Measurements from ENCODE around the gene DLGAP1. TPM values are rescaled to one million over a fixed set of nuclear protein-coding genes. Genes with fewer than 3 reads are reported as not detected.

Gene DLGAP1
- total and polyA plus RNA-seq, 7 experiments from 2014 or later: 0.32 to 1.0 TPM; not detected in 5

GRCh38 chr18:3773303-3773702 lies 681.8 kb downstream of the DLGAP1 start:
- Mint-ChIP-seq H3K4me1 (peaks cover 7 to 19% (median 13%) of the 10 kb centered on the region in 7 donors), H3K4me3 (no peak overlapping the region), H3K27ac (no peak overlapping the region), H3K9me3 (no peaks in the 10 kb centered on the region), H3K27me3 (peaks cover 5 to 45% (median 15%) of the 10 kb centered on the region in 5 donors), H3K36me3 (no peaks in the 10 kb centered on the region)
- peaks cover 0 to 5% of the 10 kb centered on the region in 2 donors for H3K4me1 ChIP-seq (ENCODE audit: control insufficient read depth in 2 of 2, insufficient read depth in 2 of 2, low read length in 2 of 2)
- no peak overlapping the region for H3K4me3 ChIP-seq (ENCODE audit: low read length)
- ChIA-PET CTCF (no interaction called here), POLR2A (no interaction called here)
- no peaks in the 10 kb centered on the region for H3K9me3 ChIP-seq (ENCODE audit: control insufficient read depth in 2 of 3, low read length in 3 of 3)
- DNase-seq: no peak
- peaks cover 0 to 4% of the 10 kb centered on the region in 2 donors for H3K27me3 ChIP-seq (ENCODE audit: control insufficient read depth in 2 of 2, insufficient read depth in 2 of 2, low read length in 2 of 2)
- H3K36me3 ChIP-seq (ENCODE audit: control insufficient read depth in 2 of 3, insufficient read depth in 3 of 3, low read length in 3 of 3): no peaks in the 10 kb centered on the region
- intact Hi-C loops (cut with micrococcal nuclease): loop anchor here in 1 of 2 donors (10.0 kb wide), 2 partner anchors 489 to 1281 kb away; no protein-coding TSS in a partner anchor
- no peak for ATAC-seq
- H3K27ac ChIP-seq (ENCODE audit: low read depth, low read length): no peak overlapping the region

- H3K4me3 ChIP-seq (ENCODE audit: low read length): peak overlapping the region; percentile 34
- H3K9me3 Mint-ChIP-seq: peaks cover 0 to 2% (median 0%) of the 10 kb centered on the region in 11 donors
- CTCF ChIA-PET: interaction anchor here (0.7 to 1.6 kb wide), 7 partner anchors 8 to 227 kb away, joined by 3 to 10 read pairs (median 4); no protein-coding TSS in a partner anchor
Observed at GRCh38 chr18:3771121-3771971, 683.8 kb downstream of the DLGAP1 start.

GRCh38 chr18:3761266-3761665 lies 693.8 kb downstream of the DLGAP1 start:
- Histone ChIP-seq H3K4me3 (ENCODE audit: low read length) (no peak overlapping the region), H3K27ac (ENCODE audit: low read depth, low read length) (no peak overlapping the region), H3K36me3 (ENCODE audit: control insufficient read depth in 2 of 3, insufficient read depth in 3 of 3, low read length in 3 of 3) (no peaks in the 10 kb centered on the region), H3K27me3 (ENCODE audit: control insufficient read depth in 2 of 2, insufficient read depth in 2 of 2, low read length in 2 of 2) (no peaks in the 10 kb centered on the region), H3K9me3 (ENCODE audit: control insufficient read depth in 2 of 3, low read length in 3 of 3) (no peaks in the 10 kb centered on the region), H3K4me1 (ENCODE audit: control insufficient read depth in 2 of 2, insufficient read depth in 2 of 2, low read length in 2 of 2) (no peaks in the 10 kb centered on the region)
- no peak for ATAC-seq
- Mint-ChIP-seq H3K4me3 (no peak overlapping the region), H3K9me3 (peaks cover 0 to 33% (median 11%) of the 10 kb centered on the region in 11 donors), H3K4me1 (no peaks in the 10 kb centered on the region), H3K27me3 (peaks cover 9 to 24% (median 20%) of the 10 kb centered on the region in 5 donors), H3K36me3 (peaks cover 0 to 8% (median 0%) of the 10 kb centered on the region in 5 donors), H3K27ac (no peak overlapping the region)
- intact Hi-C loops (cut with micrococcal nuclease): no loop called here
- CTCF ChIA-PET: no interaction called here
- no peak for DNase-seq
- POLR2A ChIA-PET: no interaction called here

More at GRCh38 chr18:3771121-3771971, 683.8 kb downstream of the DLGAP1 start:
- POLR2A ChIA-PET: no interaction called here
- Mint-ChIP-seq H3K27me3 (peaks cover 16 to 57% (median 33%) of the 10 kb centered on the region in 5 donors), H3K4me1 (peaks cover 7 to 19% (median 13%) of the 10 kb centered on the region in 7 donors), H3K36me3 (no peaks in the 10 kb centered on the region), H3K4me3 (peak overlapping the region; percentile 26 to 78 (median 70)), H3K27ac (peak overlapping the region in 1 of 9 donors; percentile 7)
- peak; percentile 31 to 91 (median 67) for DNase-seq
- H3K36me3 ChIP-seq (ENCODE audit: control insufficient read depth in 2 of 3, insufficient read depth in 3 of 3, low read length in 3 of 3): no peaks in the 10 kb centered on the region
- intact Hi-C loops (cut with micrococcal nuclease): loop anchor here (1.0 to 10.0 kb wide), 6 partner anchors 97 to 1283 kb away; no protein-coding TSS in a partner anchor
- H3K27ac ChIP-seq (ENCODE audit: low read depth, low read length): no peak overlapping the region
- peak; percentile 99 for ATAC-seq
- peaks cover 2 to 4% of the 10 kb centered on the region in 2 donors for H3K27me3 ChIP-seq (ENCODE audit: control insufficient read depth in 2 of 2, insufficient read depth in 2 of 2, low read length in 2 of 2)
- H3K9me3 ChIP-seq (ENCODE audit: control insufficient read depth in 2 of 3, low read length in 3 of 3): no peaks in the 10 kb centered on the region
- H3K4me1 ChIP-seq (ENCODE audit: control insufficient read depth in 2 of 2, insufficient read depth in 2 of 2, low read length in 2 of 2): peaks cover 0 to 5% of the 10 kb centered on the region in 2 donors

GRCh38 chr18:3760741-3761140 lies 694.4 kb downstream of the DLGAP1 start:
- ChIA-PET POLR2A (no interaction called here), CTCF (no interaction called here)
- H3K27me3 Mint-ChIP-seq: peaks cover 5 to 19% (median 14%) of the 10 kb centered on the region in 5 donors
- Histone ChIP-seq H3K4me3 (ENCODE audit: low read length) (no peak overlapping the region), H3K4me1 (ENCODE audit: control insufficient read depth in 2 of 2, insufficient read depth in 2 of 2, low read length in 2 of 2) (no peaks in the 10 kb centered on the region), H3K27me3 (ENCODE audit: control insufficient read depth in 2 of 2, insufficient read depth in 2 of 2, low read length in 2 of 2) (no peaks in the 10 kb centered on the region), H3K9me3 (ENCODE audit: control insufficient read depth in 2 of 3, low read length in 3 of 3) (no peaks in the 10 kb centered on the region), H3K27ac (ENCODE audit: low read depth, low read length) (no peak overlapping the region), H3K36me3 (ENCODE audit: control insufficient read depth in 2 of 3, insufficient read depth in 3 of 3, low read length in 3 of 3) (no peaks in the 10 kb centered on the region)
- no peak overlapping the region for H3K27ac Mint-ChIP-seq
- ATAC-seq (no peak), DNase-seq (no peak)
- H3K9me3 Mint-ChIP-seq: peaks cover 0 to 35% (median 9%) of the 10 kb centered on the region in 11 donors
- no peaks in the 10 kb centered on the region for H3K4me1 Mint-ChIP-seq
- intact Hi-C loops (cut with micrococcal nuclease): no loop called here
- H3K4me3 Mint-ChIP-seq: no peak overlapping the region
- peaks cover 0 to 8% (median 0%) of the 10 kb centered on the region in 5 donors for H3K36me3 Mint-ChIP-seq

GRCh38 chr18:3759099-3759498 lies 696.0 kb downstream of the DLGAP1 start:
- CTCF ChIA-PET: no interaction called here
- H3K27me3 ChIP-seq (ENCODE audit: control insufficient read depth in 2 of 2, insufficient read depth in 2 of 2, low read length in 2 of 2): no peaks in the 10 kb centered on the region
- no peaks in the 10 kb centered on the region for H3K36me3 ChIP-seq (ENCODE audit: control insufficient read depth in 2 of 3, insufficient read depth in 3 of 3, low read length in 3 of 3)
- H3K4me1 Mint-ChIP-seq: no peaks in the 10 kb centered on the region
- H3K27ac Mint-ChIP-seq: no peak overlapping the region
- peaks cover 0 to 4% (median 0%) of the 10 kb centered on the region in 5 donors for H3K36me3 Mint-ChIP-seq
- intact Hi-C loops (cut with micrococcal nuclease): no loop called here
- H3K9me3 Mint-ChIP-seq: peaks cover 0 to 35% (median 8%) of the 10 kb centered on the region in 11 donors
- H3K4me3 Mint-ChIP-seq: no peak overlapping the region
- ATAC-seq (no peak), DNase-seq (no peak)
- H3K4me3 ChIP-seq (ENCODE audit: low read length): no peak overlapping the region
- no peaks in the 10 kb centered on the region for H3K4me1 ChIP-seq (ENCODE audit: control insufficient read depth in 2 of 2, insufficient read depth in 2 of 2, low read length in 2 of 2)
- POLR2A ChIA-PET: no interaction called here
- no peak overlapping the region for H3K27ac ChIP-seq (ENCODE audit: low read depth, low read length)
- no peaks in the 10 kb centered on the region for H3K9me3 ChIP-seq (ENCODE audit: control insufficient read depth in 2 of 3, low read length in 3 of 3)
- H3K27me3 Mint-ChIP-seq: peaks cover 2 to 14% (median 5%) of the 10 kb centered on the region in 5 donors

GRCh38 chr18:3758531-3758930 lies 696.6 kb downstream of the DLGAP1 start:
- H3K4me3 ChIP-seq (ENCODE audit: low read length): no peak overlapping the region
- Mint-ChIP-seq H3K36me3 (peaks cover 0 to 4% (median 0%) of the 10 kb centered on the region in 5 donors), H3K4me1 (no peaks in the 10 kb centered on the region), H3K9me3 (peaks cover 0 to 35% (median 8%) of the 10 kb centered on the region in 11 donors), H3K27ac (no peak overlapping the region), H3K27me3 (peaks cover 0 to 14% (median 2%) of the 10 kb centered on the region in 5 donors), H3K4me3 (no peak overlapping the region)
- H3K27me3 ChIP-seq (ENCODE audit: control insufficient read depth in 2 of 2, insufficient read depth in 2 of 2, low read length in 2 of 2): no peaks in the 10 kb centered on the region
- H3K4me1 ChIP-seq (ENCODE audit: control insufficient read depth in 2 of 2, insufficient read depth in 2 of 2, low read length in 2 of 2): no peaks in the 10 kb centered on the region
- no peaks in the 10 kb centered on the region for H3K9me3 ChIP-seq (ENCODE audit: control insufficient read depth in 2 of 3, low read length in 3 of 3)
- intact Hi-C loops (cut with micrococcal nuclease): no loop called here
- H3K27ac ChIP-seq (ENCODE audit: low read depth, low read length): no peak overlapping the region
- ChIA-PET POLR2A (no interaction called here), CTCF (no interaction called here)
- no peaks in the 10 kb centered on the region for H3K36me3 ChIP-seq (ENCODE audit: control insufficient read depth in 2 of 3, insufficient read depth in 3 of 3, low read length in 3 of 3)
- DNase-seq: no peak
- ATAC-seq: no peak

Data from naive thymus-derived CD4-positive, alpha-beta T cell (primary cell).